Panc1 (cell line): ENCODE measurements around the gene SPARCL1. TPM values are rescaled to one million over a fixed set of nuclear protein-coding genes. Genes with fewer than 3 reads are reported as not detected.

ENCODE experiments used
- ATAC-seq: fragments of 200-7000 bp; cut with Tn5 transposase; 2 replicates; pipeline ENCODE4 v1.9.1; 2020; ENCODE audit warnings: mild to moderate bottlenecking, moderate library complexity
- BruUV-seq: library from RNA; stranded (reverse); fragments of 400-500 nt; replicated peaks from 2 replicates; lab custom pipeline; 2021; lab: Mats Ljungman, UMichigan
- CTCF ChIA-PET: fragments of 300-600 bp; sonication (Branson Sonifier 250); formaldehyde crosslinking; loops from one replicate; lab custom pipeline; 2022; ENCODE audit warnings: antibody characterized with exemption; lab: Charles Lee
- POLR2A ChIA-PET: fragments of 300-600 bp; sonication (Branson Sonifier 250); formaldehyde crosslinking; loops from one replicate; lab custom pipeline; 2022; ENCODE audit warnings: antibody characterized with exemption; lab: Charles Lee
- DNase-seq: peaks from one replicate; pipeline ENCODE4 v3.0.0-alpha.2; 2010; ENCODE audit warnings: low read depth, low spot score
- H3K27ac ChIP-seq: 2 replicates; pipeline ENCODE4 v1.5.1; 2011; ENCODE audit warnings: mild to moderate bottlenecking, low read length, inconsistent platforms
- H3K27me3 ChIP-seq: fragments of 200-500 bp; sonication (Bioruptor generic); 2 replicates; pipeline ENCODE4 v1.6.0; 2014; ENCODE audit warnings: low read length, inconsistent platforms; ENCODE audit not compliant: control insufficient read depth, insufficient read depth
- H3K36me3 ChIP-seq: fragments of 200-500 bp; sonication (Bioruptor generic); 2 replicates; pipeline ENCODE4 v1.5.1; 2014; ENCODE audit warnings: inconsistent platforms, mild to moderate bottlenecking, low read length, moderate library complexity; ENCODE audit not compliant: control insufficient read depth, insufficient read depth
- H3K4me1 ChIP-seq: 2 replicates; pipeline ENCODE4 v1.5.1; 2011; ENCODE audit warnings: inconsistent platforms, mild to moderate bottlenecking, low read length, moderate library complexity; ENCODE audit not compliant: control insufficient read depth, insufficient read depth
- H3K4me3 ChIP-seq, 2 experiments: 2 replicates each; pipeline ENCODE4 v1.5.1; 2011 to 2012; ENCODE audit warnings: low read depth in 2 of 2, low read length in 2 of 2, mild to moderate bottlenecking in 2 of 2, inconsistent platforms in 1 of 2, moderate library complexity in 1 of 2
- H3K9me3 ChIP-seq: fragments of 200-500 bp; sonication (Bioruptor generic); 2 replicates; pipeline ENCODE4 v1.5.1; 2014; ENCODE audit warnings: low read depth, mild to moderate bottlenecking, inconsistent platforms, low read length, moderate library complexity; ENCODE audit not compliant: control insufficient read depth, insufficient read depth
- POLR2AphosphoS5 ChIP-seq: IDR thresholded peaks from 2 replicates; pipeline ENCODE4 v1.6.1; 2012; ENCODE audit warnings: mild to moderate bottlenecking, low read depth, low read length, moderate library complexity
- REST ChIP-seq, 2 experiments: IDR thresholded peaks; 2 replicates each; pipeline ENCODE4 v1.6.1; 2011 to 2012; ENCODE audit warnings: low read depth in 2 of 2, control low read depth in 1 of 2, low read length in 1 of 2, mild to moderate bottlenecking in 1 of 2, moderate library complexity in 1 of 2; ENCODE audit not compliant: insufficient read depth in 1 of 2
- SIN3A ChIP-seq: IDR thresholded peaks from 2 replicates; pipeline ENCODE4 v1.6.1; 2012; ENCODE audit warnings: low read depth, mild to moderate bottlenecking, low read length, moderate library complexity, borderline replicate concordance; ENCODE audit not compliant: insufficient read depth
- TCF7L2 ChIP-seq: IDR thresholded peaks from 2 replicates; pipeline ENCODE4 v1.6.1; 2011; ENCODE audit warnings: mild to moderate bottlenecking, low read depth, low read length, inconsistent platforms
- in situ Hi-C: cut with HindIII; loops from 2 replicates; pipeline ENCODE4 v1.10.0; 2016; ENCODE audit warnings: low sequenced_read_pairs, low pct_unique_long_range_greater_than_20kb
- intact Hi-C: fragments of 100-400 bp; cut with micrococcal nuclease; formaldehyde crosslinking; loops from one replicate; pipeline ENCODE4 v1.10.0; 2022; ENCODE audit not compliant: unreplicated experiment
- total RNA-seq: library from RNA; stranded (reverse); gene quantifications from one replicate; pipeline ENCODE4 v1.2.1, GENCODE V29; 2021; ENCODE audit not compliant: unreplicated experiment
- TF ChIP-seq, protein P1 (sequence below): fragments of 450-650 bp; IDR thresholded peaks from 2 replicates; pipeline ENCODE4 v1.5.1; 2017; ENCODE audit warnings: mild to moderate bottlenecking

Gene SPARCL1
- total RNA-seq, 1 experiment from 2014 or later = 0.57 TPM

DNA sequence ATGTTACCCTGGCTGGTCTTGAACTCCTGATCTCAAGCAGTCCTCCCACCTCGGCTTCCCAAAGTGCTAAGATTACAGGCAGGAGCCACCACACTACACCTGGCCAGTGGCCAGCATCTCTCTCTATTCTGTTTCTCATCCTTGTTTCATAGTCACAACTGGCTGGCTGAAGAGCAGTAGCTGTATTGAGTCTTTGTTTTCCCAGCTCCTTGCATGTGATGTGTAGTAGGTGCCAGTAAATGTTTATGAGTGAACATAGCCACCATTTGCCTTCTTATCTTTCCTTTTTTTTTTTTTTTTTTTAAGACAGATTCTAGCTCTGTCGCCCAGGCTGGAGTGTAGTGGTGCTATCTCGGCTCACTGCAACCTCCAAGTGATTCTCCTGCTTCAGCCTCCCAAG is 83.2 kb downstream of the SPARCL1 start:
- Histone ChIP-seq H3K4me1 (no peaks in the 10 kb centered on the region), H3K4me3 (no peak overlapping the region), H3K27ac (no peak overlapping the region), H3K9me3 (no peaks in the 10 kb centered on the region), H3K27me3 (no peaks in the 10 kb centered on the region), H3K36me3 (no peaks in the 10 kb centered on the region; the same call in 1 of the 2 replicates)
- DNase-seq = no peak
- intact Hi-C loops = no loop called here
- ChIA-PET CTCF (no interaction called here), POLR2A (interaction anchor here (0.7 kb wide), 1 partner anchor 82 kb away, joined by 3 read pairs; no protein-coding TSS in a partner anchor)
- TF ChIP-seq, protein P1, sequence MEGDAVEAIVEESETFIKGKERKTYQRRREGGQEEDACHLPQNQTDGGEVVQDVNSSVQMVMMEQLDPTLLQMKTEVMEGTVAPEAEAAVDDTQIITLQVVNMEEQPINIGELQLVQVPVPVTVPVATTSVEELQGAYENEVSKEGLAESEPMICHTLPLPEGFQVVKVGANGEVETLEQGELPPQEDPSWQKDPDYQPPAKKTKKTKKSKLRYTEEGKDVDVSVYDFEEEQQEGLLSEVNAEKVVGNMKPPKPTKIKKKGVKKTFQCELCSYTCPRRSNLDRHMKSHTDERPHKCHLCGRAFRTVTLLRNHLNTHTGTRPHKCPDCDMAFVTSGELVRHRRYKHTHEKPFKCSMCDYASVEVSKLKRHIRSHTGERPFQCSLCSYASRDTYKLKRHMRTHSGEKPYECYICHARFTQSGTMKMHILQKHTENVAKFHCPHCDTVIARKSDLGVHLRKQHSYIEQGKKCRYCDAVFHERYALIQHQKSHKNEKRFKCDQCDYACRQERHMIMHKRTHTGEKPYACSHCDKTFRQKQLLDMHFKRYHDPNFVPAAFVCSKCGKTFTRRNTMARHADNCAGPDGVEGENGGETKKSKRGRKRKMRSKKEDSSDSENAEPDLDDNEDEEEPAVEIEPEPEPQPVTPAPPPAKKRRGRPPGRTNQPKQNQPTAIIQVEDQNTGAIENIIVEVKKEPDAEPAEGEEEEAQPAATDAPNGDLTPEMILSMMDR = no peak
- no peak for TF ChIP-seq REST (IDR thresholded peaks at IDR 0.05; ENCODE audit: insufficient read depth in 1 of 2, low read depth in 2 of 2, low read length in 1 of 2)
- no peak for TF ChIP-seq SIN3A
- TF ChIP-seq POLR2AphosphoS5 = no peak
- TF ChIP-seq TCF7L2 = no peak
- no peak for ATAC-seq
- in situ Hi-C loops = no loop called here
- no TSS peak for BruUV-seq

- ATAC-seq (no peak), DNase-seq (no peak)
- Histone ChIP-seq H3K27me3 (no peaks in the 10 kb centered on the region), H3K9me3 (no peaks in the 10 kb centered on the region), H3K4me3 (no peak overlapping the region), H3K4me1 (no peaks in the 10 kb centered on the region), H3K27ac (no peak overlapping the region), H3K36me3 (no peaks in the 10 kb centered on the region; the same call in 1 of the 2 replicates)
- intact Hi-C loops = no loop called here
- no peak for TF ChIP-seq REST (IDR thresholded peaks at IDR 0.05; ENCODE audit: insufficient read depth in 1 of 2, low read depth in 2 of 2, low read length in 1 of 2)
- no peak for TF ChIP-seq POLR2AphosphoS5
- TF ChIP-seq TCF7L2 = no peak
- no peak for TF ChIP-seq SIN3A
- TF ChIP-seq, protein P1 = no peak
- no TSS peak for BruUV-seq
- CTCF ChIA-PET = no interaction called here
- in situ Hi-C loops = no loop called here
- POLR2A ChIA-PET = no interaction called here
Measured at GRCh38 chr4:87444741-87445140, 84.4 kb downstream of the SPARCL1 start.
